ENCODE measurements around the gene SNRNP48. TPM values are rescaled to one million over a fixed set of nuclear protein-coding genes. Genes with fewer than 3 reads are reported as not detected.

Gene SNRNP48
- polyA plus RNA-seq, 6 donors from 2014 or later, result 5.3 to 15.1 (median 11.0) TPM

DNA sequence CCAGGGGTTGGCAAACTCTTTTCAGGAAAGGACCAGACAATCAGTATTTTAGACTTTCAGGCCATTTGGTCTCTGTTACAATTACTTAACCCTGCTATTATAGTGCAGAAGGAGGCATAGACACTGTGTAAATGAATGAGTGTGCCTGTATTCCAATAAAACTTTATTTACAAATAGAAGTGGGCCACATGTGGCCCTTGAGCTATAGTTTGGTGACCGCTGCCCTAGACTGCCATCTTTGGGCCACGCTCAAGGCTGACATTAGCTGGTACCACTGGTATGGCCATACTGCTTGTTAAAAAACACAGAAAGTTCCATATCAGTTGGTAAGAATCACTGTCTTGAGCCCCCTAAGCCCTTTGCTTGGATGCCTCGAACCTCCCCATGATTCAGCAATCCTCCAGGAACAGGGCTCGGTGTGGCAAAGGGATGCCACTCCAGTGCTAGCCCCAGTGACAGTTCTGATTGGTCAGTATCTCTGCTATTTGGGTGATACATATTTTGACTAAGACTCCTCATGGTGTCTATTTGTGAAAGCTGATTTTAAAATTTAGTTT, 23.3 kb upstream of the SNRNP48 start:
- Mint-ChIP-seq H3K4me1 (no peaks in the 10 kb centered on the region), H3K36me3 (peaks cover 0 to 58% of the 10 kb centered on the region in 2 donors), H3K27me3 (peaks cover 0 to 70% (median 22%) of the 10 kb centered on the region in 3 donors), H3K9me3 (no peaks in the 10 kb centered on the region), H3K4me3 (no peak overlapping the region), H3K27ac (no peak overlapping the region)
- ATAC-seq (ENCODE audit: low read depth in 2 of 2), result no peak
- DNase-seq, result no peak

DNA sequence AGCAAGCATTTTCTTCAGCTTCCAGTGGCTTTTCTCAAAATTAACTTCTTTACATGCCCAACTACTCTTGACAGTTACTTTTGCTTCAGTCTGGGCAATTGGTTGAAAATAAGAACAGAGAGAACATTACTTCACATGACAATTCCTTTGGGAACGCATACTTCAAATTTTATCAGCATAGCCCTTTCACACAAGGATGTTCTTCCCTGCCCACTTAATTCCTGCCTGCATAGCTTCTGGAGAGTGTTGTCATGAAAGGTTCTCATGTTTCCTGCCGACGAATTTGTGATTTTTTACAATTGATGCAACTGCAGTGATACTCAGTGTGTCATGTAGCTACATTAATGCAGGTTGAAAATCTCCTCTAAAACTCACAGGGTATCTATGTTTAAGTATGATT, 22.0 kb upstream of the SNRNP48 start:
- Mint-ChIP-seq H3K36me3 (peaks cover 0 to 58% of the 10 kb centered on the region in 2 donors), H3K9me3 (no peaks in the 10 kb centered on the region), H3K27ac (no peak overlapping the region), H3K4me3 (no peak overlapping the region), H3K27me3 (peaks cover 0 to 57% (median 22%) of the 10 kb centered on the region in 3 donors), H3K4me1 (no peaks in the 10 kb centered on the region)
- ATAC-seq (ENCODE audit: low read depth in 2 of 2) (no peak), DNase-seq (no peak)

GRCh38 chr6:7569082-7569481, 20.9 kb upstream of the SNRNP48 start:
- Mint-ChIP-seq H3K36me3 (peaks cover 0 to 48% of the 10 kb centered on the region in 2 donors), H3K27me3 (peaks cover 0 to 47% (median 21%) of the 10 kb centered on the region in 3 donors), H3K9me3 (no peaks in the 10 kb centered on the region), H3K27ac (peak overlapping the region in 1 of 6 donors; percentile 61), H3K4me1 (no peaks in the 10 kb centered on the region), H3K4me3 (no peak overlapping the region)
- DNase-seq (no peak), ATAC-seq (ENCODE audit: low read depth in 2 of 2) (no peak)

DNA sequence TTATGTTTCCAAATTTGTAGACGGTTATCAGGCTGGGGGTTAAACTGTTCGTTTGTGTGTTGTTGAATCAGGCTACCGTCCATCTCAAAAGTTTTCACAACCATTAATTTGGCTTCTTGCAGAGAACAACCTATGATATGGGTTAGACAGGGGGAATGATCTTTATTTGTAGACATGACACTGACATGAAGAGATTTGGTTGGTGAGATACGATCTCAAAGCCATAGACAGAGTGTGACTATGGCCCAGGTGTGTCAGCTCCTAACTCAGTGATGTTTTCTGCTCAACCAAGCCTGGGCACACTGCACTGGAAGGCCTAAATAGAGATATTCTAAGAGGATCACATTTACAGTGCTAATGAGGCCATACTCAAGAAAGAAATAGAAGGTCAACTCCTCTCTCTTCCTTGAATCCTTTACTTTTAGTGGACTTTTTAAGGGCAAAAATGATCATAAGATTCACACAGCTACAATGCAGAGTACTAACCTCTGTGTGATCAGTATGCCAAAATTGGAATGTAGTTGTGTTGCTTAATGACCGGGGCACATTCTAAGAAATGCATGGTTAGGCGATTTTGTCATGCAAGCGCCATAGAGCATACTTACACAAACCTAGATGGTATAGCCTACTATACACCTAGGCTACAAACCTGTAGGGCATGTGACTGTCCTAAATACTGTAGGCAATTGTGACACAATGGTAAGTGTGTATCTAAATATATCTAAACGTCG, 17.6 kb upstream of the SNRNP48 start:
- Mint-ChIP-seq H3K36me3 (peaks cover 0 to 40% of the 10 kb centered on the region in 2 donors), H3K27ac (peak overlapping the region in 1 of 6 donors; percentile 44), H3K27me3 (peaks cover 0 to 33% (median 17%) of the 10 kb centered on the region in 3 donors), H3K9me3 (no peaks in the 10 kb centered on the region), H3K4me3 (no peak overlapping the region), H3K4me1 (no peaks in the 10 kb centered on the region)
- DNase-seq (no peak), ATAC-seq (ENCODE audit: low read depth in 2 of 2) (no peak)

DNA sequence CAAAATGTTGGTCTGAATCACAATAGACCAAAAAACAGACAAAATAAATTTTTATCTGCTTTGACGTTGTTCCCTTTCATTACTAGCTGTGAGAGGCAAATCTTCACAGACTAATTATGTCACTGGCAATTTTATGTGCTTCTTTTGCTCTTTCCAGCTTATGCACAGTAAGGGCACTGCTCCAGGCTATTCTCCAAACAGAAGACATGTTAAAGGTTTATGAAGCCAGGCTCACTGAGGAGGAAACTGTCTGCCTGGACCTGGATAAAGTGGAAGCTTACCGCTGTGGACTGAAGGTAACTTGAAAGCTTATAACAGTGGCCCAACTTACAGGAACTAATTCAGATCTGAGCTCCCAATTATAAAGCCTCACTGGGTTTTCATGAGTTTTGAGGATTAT, 15.5 kb upstream of the SNRNP48 start:
- Mint-ChIP-seq H3K4me3 (no peak overlapping the region), H3K27ac (peak overlapping the region in 1 of 6 donors; percentile 33), H3K36me3 (peaks cover 0 to 27% of the 10 kb centered on the region in 2 donors), H3K27me3 (peaks cover 0 to 25% (median 13%) of the 10 kb centered on the region in 3 donors), H3K4me1 (no peaks in the 10 kb centered on the region), H3K9me3 (no peaks in the 10 kb centered on the region)
- DNase-seq, result no peak
- no peak for ATAC-seq (ENCODE audit: low read depth in 2 of 2)

DNA sequence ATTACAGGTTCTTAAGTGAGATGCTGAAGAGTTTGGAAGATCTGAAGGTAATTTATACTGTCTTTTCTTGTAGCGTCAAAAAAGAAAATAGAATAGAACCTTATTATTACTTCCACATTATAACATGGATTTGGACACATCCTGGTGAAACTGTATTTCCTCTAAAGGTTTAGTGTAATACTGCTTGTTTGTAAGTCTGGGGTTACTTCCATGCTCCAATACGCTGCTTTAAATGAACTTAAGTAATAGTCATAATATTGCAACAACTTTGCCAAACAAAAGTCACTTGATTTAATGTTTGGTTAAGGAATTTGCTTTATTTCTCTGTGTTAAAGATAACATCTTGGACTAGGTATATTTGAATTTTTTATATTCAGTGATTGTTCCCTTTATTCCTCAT, 11.5 kb upstream of the SNRNP48 start:
- DNase-seq (no peak), ATAC-seq (ENCODE audit: low read depth in 2 of 2) (no peak)
- Mint-ChIP-seq H3K4me1 (no peaks in the 10 kb centered on the region), H3K27me3 (peaks cover 0 to 19% (median 17%) of the 10 kb centered on the region in 3 donors), H3K27ac (no peak overlapping the region), H3K36me3 (peaks cover 8 to 21% of the 10 kb centered on the region in 2 donors), H3K4me3 (no peak overlapping the region), H3K9me3 (no peaks in the 10 kb centered on the region)

DNA sequence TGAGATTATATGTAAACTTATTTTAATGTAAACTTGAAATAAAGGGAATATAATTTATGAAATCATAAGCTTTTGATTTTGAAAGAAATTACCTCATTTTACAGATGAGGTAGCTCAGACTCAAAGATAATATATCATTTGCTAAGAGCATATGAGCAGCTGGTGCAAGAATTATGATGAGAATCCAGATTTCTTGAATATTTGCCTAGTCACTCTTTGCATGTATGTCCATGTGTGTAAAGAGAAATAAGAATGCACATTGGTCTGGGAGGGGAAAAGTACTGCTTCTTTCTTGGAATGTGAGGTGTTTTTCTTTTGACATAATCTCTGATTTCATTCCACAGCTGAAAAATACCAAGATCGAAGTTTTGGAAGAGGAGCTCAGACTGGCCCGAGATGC, 11.1 kb upstream of the SNRNP48 start:
- no peak for DNase-seq
- H3K27me3 Mint-ChIP-seq, result peaks cover 0 to 19% (median 14%) of the 10 kb centered on the region in 3 donors
- peaks cover 8 to 24% of the 10 kb centered on the region in 2 donors for H3K36me3 Mint-ChIP-seq
- no peaks in the 10 kb centered on the region for H3K9me3 Mint-ChIP-seq
- no peak overlapping the region for H3K4me3 Mint-ChIP-seq
- H3K4me1 Mint-ChIP-seq, result no peaks in the 10 kb centered on the region
- no peak for ATAC-seq (ENCODE audit: low read depth in 2 of 2)
- no peak overlapping the region for H3K27ac Mint-ChIP-seq

- Mint-ChIP-seq H3K36me3 (peaks cover 8 to 29% of the 10 kb centered on the region in 2 donors), H3K27me3 (peaks cover 0 to 25% (median 18%) of the 10 kb centered on the region in 3 donors), H3K4me1 (no peaks in the 10 kb centered on the region), H3K9me3 (no peaks in the 10 kb centered on the region), H3K27ac (no peak overlapping the region), H3K4me3 (no peak overlapping the region)
- DNase-seq (no peak), ATAC-seq (ENCODE audit: low read depth in 2 of 2) (no peak)
These were observed 10.1 kb upstream of the SNRNP48 start for GRCh38 chr6:7579851-7580250.

DNA sequence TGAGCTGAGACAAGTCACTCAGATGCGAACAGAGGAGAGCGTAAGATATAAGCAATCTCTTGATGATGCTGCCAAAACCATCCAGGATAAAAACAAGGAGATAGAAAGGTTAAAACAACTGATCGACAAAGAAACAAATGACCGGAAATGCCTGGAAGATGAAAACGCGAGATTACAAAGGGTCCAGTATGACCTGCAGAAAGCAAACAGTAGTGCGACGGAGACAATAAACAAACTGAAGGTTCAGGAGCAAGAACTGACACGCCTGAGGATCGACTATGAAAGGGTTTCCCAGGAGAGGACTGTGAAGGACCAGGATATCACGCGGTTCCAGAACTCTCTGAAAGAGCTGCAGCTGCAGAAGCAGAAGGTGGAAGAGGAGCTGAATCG, 9.5 kb upstream of the SNRNP48 start:
- Mint-ChIP-seq H3K4me1 (no peaks in the 10 kb centered on the region), H3K9me3 (no peaks in the 10 kb centered on the region), H3K27me3 (peaks cover 0 to 31% (median 22%) of the 10 kb centered on the region in 3 donors), H3K27ac (no peak overlapping the region), H3K36me3 (peaks cover 8 to 27% of the 10 kb centered on the region in 2 donors), H3K4me3 (no peak overlapping the region)
- ATAC-seq (ENCODE audit: low read depth in 2 of 2) (no peak), DNase-seq (no peak)

DNA sequence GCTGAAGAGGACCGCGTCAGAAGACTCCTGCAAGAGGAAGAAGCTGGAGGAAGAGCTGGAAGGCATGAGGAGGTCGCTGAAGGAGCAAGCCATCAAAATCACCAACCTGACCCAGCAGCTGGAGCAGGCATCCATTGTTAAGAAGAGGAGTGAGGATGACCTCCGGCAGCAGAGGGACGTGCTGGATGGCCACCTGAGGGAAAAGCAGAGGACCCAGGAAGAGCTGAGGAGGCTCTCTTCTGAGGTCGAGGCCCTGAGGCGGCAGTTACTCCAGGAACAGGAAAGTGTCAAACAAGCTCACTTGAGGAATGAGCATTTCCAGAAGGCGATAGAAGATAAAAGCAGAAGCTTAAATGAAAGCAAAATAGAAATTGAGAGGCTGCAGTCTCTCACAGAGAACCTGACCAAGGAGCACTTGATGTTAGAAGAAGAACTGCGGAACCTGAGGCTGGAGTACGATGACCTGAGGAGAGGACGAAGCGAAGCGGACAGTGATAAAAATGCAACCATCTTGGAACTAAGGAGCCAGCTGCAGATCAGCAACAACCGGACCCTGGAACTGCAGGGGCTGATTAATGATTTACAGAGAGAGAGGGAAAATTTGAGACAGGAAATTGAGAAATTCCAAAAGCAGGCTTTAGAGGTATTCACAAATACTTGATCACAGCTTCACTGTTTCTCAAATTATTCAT, 8.9 kb upstream of the SNRNP48 start:
- ATAC-seq (ENCODE audit: low read depth in 2 of 2), result no peak
- H3K9me3 Mint-ChIP-seq, result no peaks in the 10 kb centered on the region
- H3K36me3 Mint-ChIP-seq, result peaks cover 8 to 26% of the 10 kb centered on the region in 2 donors

GRCh38 chr6:7585287-7585930, 4.6 kb upstream of the SNRNP48 start:
- H3K36me3 Mint-ChIP-seq, result peaks cover 14 to 26% of the 10 kb centered on the region in 2 donors
- H3K27ac Mint-ChIP-seq, result peak overlapping the region in 1 of 6 donors; percentile 76
- H3K27me3 Mint-ChIP-seq, result peaks cover 0 to 23% (median 15%) of the 10 kb centered on the region in 3 donors
- peaks cover 7 to 19% (median 13%) of the 10 kb centered on the region in 3 donors for H3K4me1 Mint-ChIP-seq
- ATAC-seq (ENCODE audit: low read depth in 2 of 2), result no peak
- no peak for DNase-seq
- H3K9me3 Mint-ChIP-seq, result no peaks in the 10 kb centered on the region
- peak overlapping the region in 1 of 8 donors; percentile 56 for H3K4me3 Mint-ChIP-seq

More for the DNA sequence above, 8.9 kb upstream of the SNRNP48 start:
- DNase-seq, result no peak
- Mint-ChIP-seq H3K27ac (no peak overlapping the region), H3K27me3 (peaks cover 0 to 31% (median 22%) of the 10 kb centered on the region in 3 donors), H3K4me3 (no peak overlapping the region), H3K4me1 (no peaks in the 10 kb centered on the region)

DNA sequence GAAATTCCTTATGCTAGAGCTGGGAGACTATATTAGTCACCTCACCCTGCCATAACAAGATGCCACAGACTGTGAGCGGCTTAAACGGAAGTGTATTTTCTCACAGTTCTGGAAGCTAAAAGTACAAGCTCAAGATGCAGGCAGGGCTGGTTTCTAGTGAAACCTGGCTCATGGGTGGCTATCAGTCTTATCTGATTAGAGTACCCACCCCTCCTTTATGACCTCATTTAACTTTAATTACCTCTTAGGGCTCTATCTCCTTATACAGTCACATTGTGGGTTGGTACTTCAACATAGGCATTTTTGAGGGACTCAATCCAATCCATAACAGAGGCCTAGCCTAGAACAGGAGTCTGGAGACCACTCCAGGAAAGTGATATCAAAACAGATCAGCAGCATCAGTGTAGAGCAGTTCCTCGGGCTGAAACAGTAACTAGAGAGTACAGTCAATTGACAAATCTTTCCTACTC, 2.3 kb upstream of the SNRNP48 start:
- H3K36me3 Mint-ChIP-seq, result peaks cover 11 to 22% of the 10 kb centered on the region in 2 donors
- no peak for DNase-seq
- ATAC-seq (ENCODE audit: low read depth in 2 of 2), result no peak
- H3K27ac Mint-ChIP-seq, result peak overlapping the region in 1 of 6 donors; percentile 75
- H3K4me1 Mint-ChIP-seq, result peaks cover 25 to 37% (median 34%) of the 10 kb centered on the region in 3 donors
- H3K4me3 Mint-ChIP-seq, result peak overlapping the region in 4 of 8 donors; percentile 6 to 42 (median 30)
- H3K27me3 Mint-ChIP-seq, result peaks cover 0 to 19% (median 12%) of the 10 kb centered on the region in 3 donors
- H3K9me3 Mint-ChIP-seq, result no peaks in the 10 kb centered on the region

DNA sequence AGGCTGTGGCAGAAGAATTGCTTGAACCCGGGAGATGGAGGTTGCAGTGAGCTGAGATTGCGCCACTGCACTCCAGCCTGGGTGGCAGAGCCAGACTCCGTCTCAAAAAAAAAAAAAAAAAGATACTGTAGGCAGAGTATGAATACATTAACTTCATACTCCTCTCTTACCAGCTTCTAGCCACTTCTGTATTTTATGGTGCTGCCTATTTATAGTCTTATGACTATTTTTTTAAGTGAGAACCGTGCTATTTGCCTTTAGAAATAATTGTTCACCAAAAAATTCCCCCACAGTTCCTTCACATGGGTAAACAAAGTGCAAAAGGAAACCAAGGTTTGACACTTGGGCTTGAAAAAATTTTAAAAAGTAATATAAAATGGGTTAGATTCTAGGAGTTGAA, 1.5 kb upstream of the SNRNP48 start:
- no peak for ATAC-seq (ENCODE audit: low read depth in 2 of 2)
- Mint-ChIP-seq H3K4me1 (peaks cover 33 to 43% (median 42%) of the 10 kb centered on the region in 3 donors), H3K36me3 (peaks cover 7 to 13% of the 10 kb centered on the region in 2 donors), H3K27me3 (peaks cover 0 to 12% (median 8%) of the 10 kb centered on the region in 3 donors), H3K9me3 (no peaks in the 10 kb centered on the region), H3K27ac (no peak overlapping the region), H3K4me3 (peak overlapping the region in 1 of 8 donors; percentile 91)
- DNase-seq, result no peak

All from naive B cell (primary cell).